Fibroblast of lung (primary cell): ENCODE measurements around the gene PMFBP1.

Experiments
- CTCF ChIP-seq, 2 donors: IDR thresholded peaks in 1 of 2; conservative IDR thresholded peaks in 1 of 2; 1 replicate in 1 of 2; 2 replicates in 1 of 2; pipeline ENCODE4 v1.5.1; 2011 to 2012; ENCODE audit warnings: low read length in 2 of 2, control low read depth in 1 of 2, inconsistent platforms in 1 of 2, low read depth in 1 of 2, mild to moderate bottlenecking in 1 of 2
- EZH2 ChIP-seq: IDR thresholded peaks from 2 replicates; pipeline ENCODE4 v1.5.1; 2012; ENCODE audit warnings: low read length, control low read depth, mild to moderate bottlenecking; ENCODE audit errors: missing control alignments

- TF ChIP-seq CTCF (conservative IDR thresholded peaks at IDR 0.05 in 1 of 2, IDR thresholded peaks at IDR 0.05 in 1 of 2; ENCODE audit: low read depth in 1 of 2, low read length in 2 of 2) = no peak
- no peak for TF ChIP-seq EZH2
These were observed 61.0 kb downstream of the PMFBP1 start for GRCh38 chr16:72110662-72111615.
